SK-N-SH (cell line): ENCODE results near the gene SLC25A42. TPM values are rescaled to one million over a fixed set of nuclear protein-coding genes. Genes with fewer than 3 reads are reported as not detected.

Experiments used
- CTCF ChIA-PET: fragments of 300-600, 350-600 bp; formaldehyde crosslinking; extraction: SDS; loops from one replicate; lab custom pipeline; 2021; lab: Yijun Ruan, JAX
- POLR2A ChIA-PET: fragments of 350-600 bp; sonication (Branson Sonifier 250); formaldehyde crosslinking; extraction: SDS; loops from one replicate; lab custom pipeline; 2020; ENCODE audit warnings: antibody characterized with exemption, inconsistent platforms; lab: Yijun Ruan, JAX
- DNase-seq: peaks from one replicate; pipeline ENCODE4 v3.0.0; 2012
- H2AFZ ChIP-seq: fragments of 200-600 bp; sonication (generic); 2 replicates; pipeline ENCODE4 v1.8.1; 2016; ENCODE audit warnings: antibody characterized with exemption, mild to moderate bottlenecking, low read depth
- H3F3A ChIP-seq: fragments of 200-600 bp; sonication (generic); replicated peaks from 2 replicates; pipeline ENCODE3; 2016; ENCODE audit warnings: antibody characterized with exemption, mild to moderate bottlenecking; ENCODE audit not compliant: insufficient read depth
- H3K27ac ChIP-seq, 2 experiments: fragments of 200-500 bp in 1 of 2; fragments of 200-600 bp in 1 of 2; sonication (Bioruptor generic) in 1 of 2; sonication (generic), shearing (Covaris generic) in 1 of 2; 2 replicates each; pipeline versions ENCODE4 v1.5.1 to v1.6.1; 2014 to 2016; ENCODE audit warnings: low read depth in 2 of 2, inconsistent platforms in 1 of 2, low read length in 1 of 2, mild to moderate bottlenecking in 1 of 2, mixed read lengths in 1 of 2
- H3K27me3 ChIP-seq: fragments of 200-600 bp; sonication (generic), shearing (Covaris generic); 2 replicates; pipeline ENCODE4 v1.6.1; 2016; ENCODE audit warnings: mixed run types; ENCODE audit not compliant: insufficient read depth
- H3K36me3 ChIP-seq, 2 experiments: fragments of 200-500 bp in 1 of 2; fragments of 200-600 bp in 1 of 2; sonication (Bioruptor generic) in 1 of 2; sonication (generic) in 1 of 2; replicated peaks in 1 of 2; 2 replicates each; pipeline versions ENCODE3 to v1.5.1; 2014 to 2016; ENCODE audit warnings: low read length in 1 of 2, mild to moderate bottlenecking in 1 of 2; ENCODE audit not compliant: insufficient read depth in 2 of 2, control insufficient read depth in 1 of 2
- H3K4me1 ChIP-seq, 2 experiments: fragments of 200-500 bp in 1 of 2; fragments of 200-600 bp in 1 of 2; sonication (Bioruptor generic) in 1 of 2; sonication (generic), shearing (Covaris generic) in 1 of 2; 2 replicates each; pipeline versions ENCODE4 v1.5.1 to v1.6.1; 2014 to 2016; ENCODE audit warnings: low read depth in 1 of 2, low read length in 1 of 2, mixed run types in 1 of 2; ENCODE audit not compliant: insufficient read depth in 2 of 2, control insufficient read depth in 1 of 2
- H3K4me2 ChIP-seq: fragments of 200-600 bp; sonication (generic), shearing (Covaris generic); 2 replicates; pipeline ENCODE4 v1.6.1; 2017; ENCODE audit warnings: mixed run types
- H3K4me3 ChIP-seq, 2 experiments: fragments of 200-500 bp in 1 of 2; fragments of 200-600 bp in 1 of 2; sonication (Bioruptor generic) in 1 of 2; sonication (generic), shearing (Covaris generic) in 1 of 2; 2 replicates each; pipeline versions ENCODE4 v1.5.1 to v1.8.1; 2014 to 2016; ENCODE audit warnings: low read depth in 2 of 2, inconsistent platforms in 1 of 2, low read length in 1 of 2, mild to moderate bottlenecking in 1 of 2, mixed read lengths in 1 of 2, moderate library complexity in 1 of 2
- H3K79me2 ChIP-seq: fragments of 200-600 bp; sonication (generic); 2 replicates; pipeline ENCODE4 v1.8.1; 2017; ENCODE audit warnings: mild to moderate bottlenecking; ENCODE audit not compliant: insufficient read depth
- H3K9ac ChIP-seq: fragments of 200-600 bp; sonication (generic); 2 replicates; pipeline ENCODE4 v1.6.1; 2017; ENCODE audit warnings: mixed run types
- H3K9me2 ChIP-seq: fragments of 200-600 bp; sonication (generic); 2 replicates; pipeline ENCODE4 v1.6.1; 2017; ENCODE audit warnings: mixed run types
- H3K9me3 ChIP-seq: fragments of 200-600 bp; sonication (generic); 2 replicates; pipeline ENCODE4 v1.6.1; 2017; ENCODE audit warnings: mixed run types, mild to moderate bottlenecking, moderate library complexity
- H4K20me1 ChIP-seq: fragments of 200-600 bp; sonication (generic); 2 replicates; pipeline ENCODE4 v1.6.1; 2017; ENCODE audit warnings: mild to moderate bottlenecking, mixed run types; ENCODE audit not compliant: insufficient read depth
- CTCF ChIP-seq: fragments of 200-600 bp; sonication (generic); IDR thresholded peaks from 2 replicates; pipeline ENCODE4 v1.6.1; 2017; ENCODE audit warnings: antibody characterized with exemption, mild to moderate bottlenecking, moderate library complexity
- ELF1 ChIP-seq: IDR thresholded peaks from 2 replicates; pipeline ENCODE4 v1.4.0; 2012
- FOSL2 ChIP-seq: IDR thresholded peaks from 2 replicates; pipeline ENCODE4 v1.4.0; 2012; ENCODE audit warnings: low read depth, mild to moderate bottlenecking, moderate library complexity, borderline replicate concordance
- FOXJ3 ChIP-seq: sonication (generic); formaldehyde crosslinking; IDR thresholded peaks from 2 replicates; pipeline ENCODE4 v1.5.1; 2020; ENCODE audit warnings: mild to moderate bottlenecking, missing genetic modification reagents
- FOXM1 ChIP-seq: IDR thresholded peaks from 2 replicates; pipeline ENCODE4 v1.4.0; 2012; ENCODE audit warnings: low read depth, mild to moderate bottlenecking
- JUND ChIP-seq: IDR thresholded peaks from 2 replicates; pipeline ENCODE4 v1.4.0; 2012
- NRF1 ChIP-seq: IDR thresholded peaks from 2 replicates; pipeline ENCODE4 v1.6.1; 2012; ENCODE audit warnings: low read depth, mild to moderate bottlenecking, low read length
- TCF12 ChIP-seq: IDR thresholded peaks from 2 replicates; pipeline ENCODE4 v1.4.0; 2012
- ZBTB33 ChIP-seq: IDR thresholded peaks from 2 replicates; pipeline ENCODE4 v1.4.0; 2012; ENCODE audit warnings: low read depth, borderline replicate concordance
- WGBS: methylation state at CpG from one replicate; pipeline ENCODE4 v1.1.6; 2017; ENCODE audit warnings: low lambda C conversion rate; 5-methylcytosine and 5-hydroxymethylcytosine counted together
- polyA plus RNA-seq, 3 experiments: library from polyadenylated mRNA; depleted of rRNA; stranded (reverse); fragments of >200 nt; gene quantifications; 2 replicates each; pipeline ENCODE4 v1.2.3, GENCODE V29; 2012

SLC25A42 gene
- polyA plus RNA-seq, 1 of the 3 experiments (the other 2 are of a cell fraction) = 6.1 TPM

- POLR2A ChIA-PET = no interaction called here
- no peak overlapping the region for H3K9ac ChIP-seq
- H4K20me1 ChIP-seq = no peaks in the 10 kb centered on the region
- H3K9me3 ChIP-seq = no peaks in the 10 kb centered on the region
- no peak overlapping the region for H3K4me3 ChIP-seq
- 100% methylated on average over 6 of the region's 8 CpGs for WGBS
- no peak overlapping the region for H3K4me2 ChIP-seq
- H3K36me3 ChIP-seq = peaks cover 0 to 11% of the 10 kb centered on the region in 2 experiments
- H3K27me3 ChIP-seq = no peaks in the 10 kb centered on the region
- H3K27ac ChIP-seq = no peak overlapping the region
- no peaks in the 10 kb centered on the region for H3K79me2 ChIP-seq
- peaks cover 6 to 16% of the 10 kb centered on the region in 2 experiments; a peak in 2 of 4 replicates for H3K4me1 ChIP-seq
- CTCF ChIA-PET = interaction anchor here (1.1 to 2.9 kb wide), 5 partner anchors 9 to 281 kb away, joined by 3 to 6 read pairs (median 3); no protein-coding TSS in a partner anchor
- peaks cover 19% of the 10 kb centered on the region for H3F3A ChIP-seq
- no peak for DNase-seq
- H2AFZ ChIP-seq = no peak overlapping the region
- TF ChIP-seq ELF1 (no peak), CTCF (no peak), FOXM1 (no peak), TCF12 (no peak), ZBTB33 (no peak), NRF1 (no peak), FOXJ3 (CRISPR knock-in tag) (no peak), FOSL2 (no peak)
- no peaks in the 10 kb centered on the region for H3K9me2 ChIP-seq
Measured at GRCh38 chr19:19061506-19061905, 2.3 kb upstream of the SLC25A42 start.

- CTCF ChIA-PET = interaction anchor here (0.7 to 2.9 kb wide), 11 partner anchors 8 to 112 kb away, joined by 3 to 8 read pairs (median 4); no protein-coding TSS in a partner anchor
- POLR2A ChIA-PET = interaction anchor here (0.6 kb wide), 1 partner anchor 9 kb away, joined by 3 read pairs; no protein-coding TSS in a partner anchor
- H3K27ac ChIP-seq = peak overlapping the region; percentile 11 to 66; a peak in 3 of 4 replicates
- no peaks in the 10 kb centered on the region for H3K27me3 ChIP-seq
- peak overlapping the region; percentile 78 for H3K4me2 ChIP-seq
- H3K36me3 ChIP-seq = peaks cover 0 to 2% of the 10 kb centered on the region in 2 experiments
- peaks cover 19% of the 10 kb centered on the region for H3F3A ChIP-seq
- peak overlapping the region; percentile 59 for H3K4me3 ChIP-seq
- no peaks in the 10 kb centered on the region for H3K9me3 ChIP-seq
- TF ChIP-seq FOXJ3 (CRISPR knock-in tag) (no peak), JUND (peak; percentile 48; the same call in 1 of the 2 replicates), FOSL2 (peak; percentile 80)
- H3K9me2 ChIP-seq = no peaks in the 10 kb centered on the region
- no peaks in the 10 kb centered on the region for H4K20me1 ChIP-seq
- H3K9ac ChIP-seq = peak overlapping the region; percentile 47; the same call in 1 of the 2 replicates
- H3K4me1 ChIP-seq = peaks cover 6 to 16% of the 10 kb centered on the region in 2 experiments; a peak in 2 of 4 replicates
- WGBS = 23% methylated on average over 3 of the region's 4 CpGs
- peak overlapping the region; percentile 60; the same call in 1 of the 2 replicates for H2AFZ ChIP-seq
- DNase-seq = no peak
- no peaks in the 10 kb centered on the region for H3K79me2 ChIP-seq
Measured at GRCh38 chr19:19062454-19063182, 1.2 kb upstream of the SLC25A42 start.
